ENCODE measurements around the gene CPNE1. TPM values are rescaled to one million over a fixed set of nuclear protein-coding genes. Genes with fewer than 3 reads are reported as not detected.
A peak's percentile ranks its signal among the peaks of the same experiment; 100 is the strongest.

The CPNE1 gene
- total and polyA plus RNA-seq, 2 of the 8 experiments (the other 6 are each of a cell fraction or from before 2014, with no cell fraction given), result 294 to 346 TPM

GRCh38 chr20:35595456-35595855 is 69.2 kb downstream of the CPNE1 start:
- H4K20me1 ChIP-seq (replicated peaks in 1 of 2; ENCODE audit: control insufficient read depth in 1 of 2, insufficient read depth in 2 of 2, low read length in 2 of 2), result peaks cover 0 to 2% of the 10 kb centered on the region in 2 experiments
- H3K79me1 ChIP-seq (ENCODE audit: low read depth, low read length), result no peaks in the 10 kb centered on the region
- H4K8ac ChIP-seq (ENCODE audit: extremely low read depth, insufficient read depth, low read length), result no peak overlapping the region
- H2BK12ac ChIP-seq (ENCODE audit: low read depth, low read length), result no peak overlapping the region
- H3K23me2 ChIP-seq (ENCODE audit: low read depth, low read length), result peaks cover 2% of the 10 kb centered on the region; the same call in 1 of the 2 replicates
- CTCF ChIA-PET (ENCODE audit: partially characterized antibody), result interaction anchor here (0.8 to 2.0 kb wide), 7 partner anchors 8 to 26 kb away, joined by 3 to 8 read pairs (median 3); no protein-coding TSS in a partner anchor
- WGBS, 2 experiments (ENCODE audit: extremely low coverage in 1 of 2, insufficient coverage in 1 of 2, insufficient read length in 1 of 2, insufficient replicate concordance in 2 of 2, low coverage in 1 of 2, low lambda C conversion rate in 2 of 2, missing lambda C conversion rate in 1 of 2), result 88% methylated on average over 16 of the region's 17 CpGs; no CpG with 5 or more reads in 1 of the 2 experiments
- H2BK5ac ChIP-seq (ENCODE audit: low read depth, low read length), result no peak overlapping the region
- H3K27ac ChIP-seq (ENCODE audit: low read depth, low read length), result no peak overlapping the region
- no peak overlapping the region for H2AK5ac ChIP-seq (ENCODE audit: low read depth, low read length)
- 0 out of 2 replicates have a peak overlapping the region, but pooled peaks have one; percentile 46 for H2BK15ac ChIP-seq (ENCODE audit: low read length)
- no peak overlapping the region for H3K23ac ChIP-seq (ENCODE audit: insufficient read length)
- no peak overlapping the region for H3K9ac ChIP-seq (replicated peaks in 1 of 4; ENCODE audit: extremely low read depth in 1 of 4, low read depth in 3 of 4, low read length in 3 of 4)
- no peak overlapping the region for H2BK20ac ChIP-seq (ENCODE audit: low read length)
- no peak for FAIRE-seq
- H3K4me1 ChIP-seq (replicated peaks in 1 of 4; ENCODE audit: control insufficient read depth in 3 of 4, insufficient read depth in 4 of 4, low read length in 3 of 4), result peaks cover 0 to 4% (median 2%) of the 10 kb centered on the region in 4 experiments; a peak in 2 of 7 replicates
- no peaks in the 10 kb centered on the region for H3K79me2 ChIP-seq (ENCODE audit: control insufficient read depth in 1 of 2, insufficient read depth in 2 of 2, low read length in 2 of 2)
- no peak overlapping the region for H3K56ac ChIP-seq (replicated peaks; ENCODE audit: insufficient read length, low read depth, low read length)
- H3K4me2 ChIP-seq (ENCODE audit: insufficient read depth in 1 of 2, low read depth in 2 of 2, low read length in 2 of 2), result no peak overlapping the region
- peaks cover 0 to 14% (median 8%) of the 10 kb centered on the region in 4 experiments; a peak in 4 of 7 replicates for H3K27me3 ChIP-seq (replicated peaks in 1 of 4; ENCODE audit: control insufficient read depth in 3 of 4, extremely low read depth in 1 of 4, insufficient read depth in 3 of 4, low read length in 3 of 4)
- H2BK120ac ChIP-seq (replicated peaks; ENCODE audit: low read depth, low read length), result no peak overlapping the region
- no peak overlapping the region for H4K5ac ChIP-seq (ENCODE audit: insufficient read length, low read depth, low read length)
- no peak overlapping the region for H3K4me3 ChIP-seq (ENCODE audit: extremely low read depth in 1 of 4, insufficient read depth in 2 of 4, low read depth in 3 of 4, low read length in 4 of 4)
- no peak overlapping the region for H3K14ac ChIP-seq (ENCODE audit: insufficient read length)
- H3K9me3 ChIP-seq (ENCODE audit: insufficient read depth in 2 of 2, low read depth in 1 of 2, low read length in 1 of 2), result no peaks in the 10 kb centered on the region
- no peak for DNase-seq (ENCODE audit: low read depth in 1 of 2, low spot score in 2 of 2)
- no peak overlapping the region for H2AFZ ChIP-seq (ENCODE audit: low read length)
- no peak overlapping the region for H3K4ac ChIP-seq (replicated peaks; ENCODE audit: insufficient read length, low read depth, low read length)
- H3K18ac ChIP-seq (ENCODE audit: extremely low read depth, low read length), result no peak overlapping the region
- no peak overlapping the region for H4K91ac ChIP-seq (replicated peaks; ENCODE audit: insufficient read length, low read length)
- POLR2A ChIA-PET (ENCODE audit: partially characterized antibody), result interaction anchor here (1.3 to 1.7 kb wide), 4 partner anchors 53 to 107 kb away, joined by 3 to 5 read pairs (median 4); partner anchors contain the start of genes CPNE1, ERGIC3 and RBM12
- H3K36me3 ChIP-seq (ENCODE audit: control insufficient read depth in 2 of 4, insufficient read depth in 4 of 4, low read length in 3 of 4), result no peaks in the 10 kb centered on the region
- TF ChIP-seq EGR1 (IDR thresholded peaks at IDR 0.05; ENCODE audit: borderline replicate concordance, low read depth, low read length) (no peak), SIN3A (conservative IDR thresholded peaks at IDR 0.05 in 1 of 2, IDR thresholded peaks at IDR 0.05 in 1 of 2; ENCODE audit: low read depth in 1 of 2, low read length in 2 of 2) (no peak), NRF1 (IDR thresholded peaks at IDR 0.05; ENCODE audit: low read depth, low read length) (no peak), POLR2AphosphoS5 (IDR thresholded peaks at IDR 0.05; ENCODE audit: low read depth, low read length) (no peak), E2F6 (IDR thresholded peaks at IDR 0.05) (no peak), ATF3 (IDR thresholded peaks at IDR 0.05; ENCODE audit: insufficient read depth, low read depth, low read length) (no peak)
